ENCODE measurements around the gene OR6A2.

The OR6A2 gene

DNA sequence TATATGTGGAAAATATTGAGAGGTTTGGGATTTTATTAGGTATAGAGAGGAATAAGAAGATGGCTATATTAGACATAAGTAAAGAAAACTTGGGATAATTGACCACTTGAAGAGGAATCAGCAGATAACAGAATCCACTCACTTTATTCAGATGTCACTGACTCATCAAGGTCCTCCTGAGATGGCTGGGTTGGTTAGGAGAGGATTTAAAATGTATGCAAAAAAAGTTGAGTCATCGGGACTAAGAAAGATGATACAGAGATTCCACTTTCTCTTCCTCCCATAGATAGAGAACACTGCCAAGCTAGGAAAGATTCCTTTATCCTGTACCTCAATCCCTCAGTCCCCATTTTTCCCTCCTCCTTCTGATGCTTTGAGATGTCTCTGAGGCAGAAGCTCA lies at the start of gene OR6A2:
OR6A2 (minus strand) TSS at position 288 of the 400 bp plus-strand sequence. CDS start 3,981 bp downstream, outside the sequence.
- no peak for TF ChIP-seq GATA3 (IDR thresholded peaks at IDR 0.05; ENCODE audit: low read depth, low read length)
- no peak for TF ChIP-seq GATA2 (IDR thresholded peaks at IDR 0.05; ENCODE audit: low read depth, low read length)

DNA sequence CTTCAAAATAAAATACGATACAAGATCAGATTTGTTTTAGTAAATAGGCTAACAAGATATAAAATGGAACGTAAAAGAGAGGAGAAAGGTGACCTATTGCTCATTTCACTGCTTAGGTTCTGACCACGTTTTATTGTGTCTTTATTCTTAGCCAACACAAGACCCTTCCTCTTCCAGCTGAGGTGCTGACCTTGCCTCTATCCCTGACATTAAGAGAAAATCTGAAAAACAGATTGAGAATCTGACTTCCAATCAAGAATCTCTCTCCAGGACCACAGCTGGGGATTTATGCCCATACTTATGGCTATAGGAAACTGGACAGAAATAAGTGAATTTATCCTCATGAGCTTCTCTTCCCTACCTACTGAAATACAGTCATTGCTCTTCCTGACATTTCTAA lies 45.9 kb upstream of the OR6A2 start, which contains the start of gene OR10A5:
OR10A5 (plus strand) TSS at position 301 of the 400 bp plus-strand sequence; CDS start at position 301, 0 bp downstream.
- TF ChIP-seq GATA3 (IDR thresholded peaks at IDR 0.05; ENCODE audit: low read depth, low read length) (no peak), GATA2 (IDR thresholded peaks at IDR 0.05; ENCODE audit: low read depth, low read length) (no peak)

- TF ChIP-seq GATA2 (IDR thresholded peaks at IDR 0.05; ENCODE audit: low read depth, low read length) (no peak), GATA3 (IDR thresholded peaks at IDR 0.05; ENCODE audit: low read depth, low read length) (no peak)
These were observed 44.9 kb upstream of the OR6A2 start for GRCh38 chr11:6844356-6844755.

GRCh38 chr11:6843670-6844069 lies 44.2 kb upstream of the OR6A2 start:
- no peak for TF ChIP-seq GATA2 (IDR thresholded peaks at IDR 0.05; ENCODE audit: low read depth, low read length)
- no peak for TF ChIP-seq GATA3 (IDR thresholded peaks at IDR 0.05; ENCODE audit: low read depth, low read length)

DNA sequence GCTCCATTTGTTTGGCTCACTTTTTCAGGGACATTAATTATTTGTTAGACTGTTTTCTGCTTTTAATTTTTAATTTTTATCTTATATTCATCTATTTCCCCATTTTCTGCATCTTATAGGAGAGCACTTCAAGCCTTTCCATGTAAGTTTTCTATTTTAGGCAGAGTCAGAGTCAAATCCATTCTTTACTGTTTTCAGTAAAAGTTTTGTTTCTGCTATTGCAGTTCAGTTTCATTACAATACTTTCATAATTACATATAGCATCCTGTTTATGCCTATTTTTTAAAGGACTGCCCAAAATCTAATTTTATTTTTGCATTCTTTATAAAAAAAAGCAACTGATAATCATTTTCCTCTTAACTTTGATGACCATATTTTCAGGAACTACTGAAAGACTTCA lies 42.2 kb upstream of the OR6A2 start:
- TF ChIP-seq GATA3 (IDR thresholded peaks at IDR 0.05; ENCODE audit: low read depth, low read length) (no peak), GATA2 (IDR thresholded peaks at IDR 0.05; ENCODE audit: low read depth, low read length) (no peak)

DNA sequence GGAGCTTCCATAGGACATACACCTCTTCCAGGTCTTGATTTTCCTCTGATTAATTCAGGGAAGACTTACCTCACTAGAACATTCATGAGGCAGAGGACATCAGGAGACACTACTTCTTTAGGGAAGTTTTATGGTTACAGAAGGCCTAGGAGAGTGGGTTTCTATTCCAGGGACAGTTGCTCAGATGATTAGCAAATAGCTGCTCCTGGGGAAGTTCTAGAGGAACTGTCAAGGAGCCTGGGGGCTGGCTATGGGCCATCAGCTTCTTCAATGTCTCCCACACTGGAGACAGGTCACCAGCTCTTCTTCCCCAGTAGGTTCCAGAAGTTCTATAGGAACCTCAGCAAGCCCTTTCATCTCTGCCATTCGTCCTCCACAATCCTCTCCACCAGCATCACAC lies 34.5 kb upstream of the OR6A2 start:
- TF ChIP-seq GATA3 (IDR thresholded peaks at IDR 0.05; ENCODE audit: low read depth, low read length), result no peak
- TF ChIP-seq GATA2 (IDR thresholded peaks at IDR 0.05; ENCODE audit: low read depth, low read length), result no peak

GRCh38 chr11:6833356-6833755 lies 33.9 kb upstream of the OR6A2 start:
- no peak for TF ChIP-seq GATA2 (IDR thresholded peaks at IDR 0.05; ENCODE audit: low read depth, low read length)
- no peak for TF ChIP-seq GATA3 (IDR thresholded peaks at IDR 0.05; ENCODE audit: low read depth, low read length)

DNA sequence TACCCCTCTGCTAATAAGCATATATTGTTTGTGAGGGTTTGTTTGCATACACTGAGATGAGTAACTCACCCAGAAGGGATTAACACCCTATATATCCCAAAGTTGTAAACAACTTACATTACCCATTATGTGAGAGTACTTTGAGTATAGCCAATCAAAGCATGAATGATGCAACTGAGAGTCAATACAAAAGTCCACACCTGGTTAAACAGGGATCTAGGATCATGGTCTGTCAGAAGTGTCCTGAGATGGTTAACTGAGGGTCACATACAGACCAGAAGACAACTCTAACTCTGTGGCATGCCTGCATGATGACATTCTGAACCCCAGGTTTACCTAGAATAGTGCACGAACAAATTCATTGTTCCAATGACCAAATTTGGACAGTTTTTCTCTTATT lies 28.6 kb upstream of the OR6A2 start:
- TF ChIP-seq GATA2 (IDR thresholded peaks at IDR 0.05; ENCODE audit: low read depth, low read length) (no peak), GATA3 (IDR thresholded peaks at IDR 0.05; ENCODE audit: low read depth, low read length) (no peak)

GRCh38 chr11:6825231-6825744 lies 25.8 kb upstream of the OR6A2 start:
- TF ChIP-seq GATA2 (IDR thresholded peaks at IDR 0.05; ENCODE audit: low read depth, low read length), result no peak
- no peak for TF ChIP-seq GATA3 (IDR thresholded peaks at IDR 0.05; ENCODE audit: low read depth, low read length)

- TF ChIP-seq GATA2 (IDR thresholded peaks at IDR 0.05; ENCODE audit: low read depth, low read length), result no peak
- no peak for TF ChIP-seq GATA3 (IDR thresholded peaks at IDR 0.05; ENCODE audit: low read depth, low read length)
These were observed 24.8 kb upstream of the OR6A2 start for GRCh38 chr11:6824136-6824823.

- TF ChIP-seq GATA2 (IDR thresholded peaks at IDR 0.05; ENCODE audit: low read depth, low read length), result no peak
- no peak for TF ChIP-seq GATA3 (IDR thresholded peaks at IDR 0.05; ENCODE audit: low read depth, low read length)
These were observed 19.5 kb upstream of the OR6A2 start for GRCh38 chr11:6818967-6819366.

- TF ChIP-seq GATA3 (IDR thresholded peaks at IDR 0.05; ENCODE audit: low read depth, low read length) (no peak), GATA2 (IDR thresholded peaks at IDR 0.05; ENCODE audit: low read depth, low read length) (no peak)
These were observed 18.2 kb upstream of the OR6A2 start for GRCh38 chr11:6817694-6818093.

DNA sequence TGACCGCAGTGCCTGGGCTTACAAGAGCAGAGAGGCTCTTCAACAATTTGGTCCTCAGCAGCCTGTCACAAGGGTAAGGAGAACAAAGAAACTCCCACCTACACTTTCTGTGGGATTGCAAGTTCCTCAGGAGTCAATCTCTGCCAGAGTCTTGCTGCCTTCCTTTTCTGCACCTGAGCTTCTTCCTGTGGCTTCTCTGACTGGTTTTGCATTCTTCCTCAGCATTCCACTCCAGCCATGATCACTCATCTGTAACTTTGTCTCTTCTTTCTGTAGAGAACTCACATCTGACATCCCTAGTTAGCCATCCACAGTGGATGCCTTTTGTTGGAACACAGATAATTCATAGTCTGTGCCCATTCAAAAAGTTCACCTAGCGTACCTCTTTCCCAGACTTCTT lies 14.2 kb upstream of the OR6A2 start:
- TF ChIP-seq GATA2 (IDR thresholded peaks at IDR 0.05; ENCODE audit: low read depth, low read length) (no peak), GATA3 (IDR thresholded peaks at IDR 0.05; ENCODE audit: low read depth, low read length) (no peak)

- TF ChIP-seq GATA3 (IDR thresholded peaks at IDR 0.05; ENCODE audit: low read depth, low read length) (no peak), GATA2 (IDR thresholded peaks at IDR 0.05; ENCODE audit: low read depth, low read length) (no peak)
These were observed 13.0 kb upstream of the OR6A2 start for GRCh38 chr11:6812390-6813005.

GRCh38 chr11:6794639-6795038 lies 4.8 kb downstream of the OR6A2 start:
- no peak for TF ChIP-seq GATA3 (IDR thresholded peaks at IDR 0.05; ENCODE audit: low read depth, low read length)
- TF ChIP-seq GATA2 (IDR thresholded peaks at IDR 0.05; ENCODE audit: low read depth, low read length), result no peak
